Mucosa of stomach (tissue), 1 donor: ENCODE measurements around the gene ELMO1.

Experiments used
- H3K27me3 ChIP-seq: one replicate; pipeline ENCODE4 v1.7.0; 2013; ENCODE audit warnings: mild to moderate bottlenecking, low read length; ENCODE audit not compliant: control insufficient read depth, insufficient read depth
- H3K36me3 ChIP-seq: one replicate; pipeline ENCODE4 v1.7.0; 2013; ENCODE audit warnings: low read length; ENCODE audit not compliant: control insufficient read depth, insufficient read depth
- H3K4me1 ChIP-seq: one replicate; pipeline ENCODE4 v1.7.0; 2013; ENCODE audit warnings: mild to moderate bottlenecking, low read length; ENCODE audit not compliant: control insufficient read depth, insufficient read depth
- H3K4me3 ChIP-seq: one replicate; pipeline ENCODE4 v1.7.0; 2013; ENCODE audit warnings: low read length
- H3K9ac ChIP-seq: one replicate; pipeline ENCODE4 v1.7.0; 2013; ENCODE audit warnings: mild to moderate bottlenecking, low read length, moderate library complexity
- H3K9me3 ChIP-seq: one replicate; pipeline ENCODE4 v1.7.0; 2013; ENCODE audit warnings: mild to moderate bottlenecking, low read length, moderate library complexity; ENCODE audit not compliant: control insufficient read depth
- donor health status: Pancreatic carcinoma.

The ELMO1 gene

GRCh38 chr7:36865019-36865418, 583.6 kb downstream of the ELMO1 start:
- Histone ChIP-seq H3K4me1 (no peaks in the 10 kb centered on the region), H3K27me3 (no peaks in the 10 kb centered on the region), H3K36me3 (no peaks in the 10 kb centered on the region), H3K9me3 (no peaks in the 10 kb centered on the region), H3K4me3 (no peak overlapping the region), H3K9ac (no peak overlapping the region)

GRCh38 chr7:36863901-36864701, 584.6 kb downstream of the ELMO1 start:
- Histone ChIP-seq H3K36me3 (no peaks in the 10 kb centered on the region), H3K9ac (no peak overlapping the region), H3K9me3 (no peaks in the 10 kb centered on the region), H3K4me3 (no peak overlapping the region), H3K4me1 (no peaks in the 10 kb centered on the region), H3K27me3 (no peaks in the 10 kb centered on the region)

DNA sequence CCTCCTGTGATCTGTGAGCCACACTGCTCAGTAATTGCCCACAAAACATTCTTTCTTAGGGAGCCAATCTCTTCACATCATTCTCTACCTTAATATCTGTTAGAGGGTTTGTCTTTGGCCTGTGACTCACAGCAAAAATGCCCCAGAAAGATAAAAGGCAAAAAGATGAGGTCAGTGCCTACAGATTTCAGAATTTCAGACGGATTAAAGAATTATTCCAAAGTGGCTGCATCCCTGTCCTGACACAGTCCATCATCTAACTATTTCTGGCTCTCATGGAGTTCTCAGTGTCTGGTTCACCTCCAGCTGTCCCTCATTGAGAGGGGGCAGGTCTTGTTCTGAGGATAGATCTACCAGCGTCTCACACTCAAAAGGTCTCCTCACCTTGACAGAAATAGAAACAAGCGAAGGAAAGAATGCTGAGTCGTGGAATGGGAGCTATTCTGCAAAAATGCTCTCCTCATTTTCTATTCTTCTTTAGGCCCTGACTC, 585.8 kb downstream of the ELMO1 start:
- Histone ChIP-seq H3K36me3 (no peaks in the 10 kb centered on the region), H3K9ac (no peak overlapping the region), H3K27me3 (no peaks in the 10 kb centered on the region), H3K4me3 (no peak overlapping the region), H3K4me1 (no peaks in the 10 kb centered on the region), H3K9me3 (no peaks in the 10 kb centered on the region)

DNA sequence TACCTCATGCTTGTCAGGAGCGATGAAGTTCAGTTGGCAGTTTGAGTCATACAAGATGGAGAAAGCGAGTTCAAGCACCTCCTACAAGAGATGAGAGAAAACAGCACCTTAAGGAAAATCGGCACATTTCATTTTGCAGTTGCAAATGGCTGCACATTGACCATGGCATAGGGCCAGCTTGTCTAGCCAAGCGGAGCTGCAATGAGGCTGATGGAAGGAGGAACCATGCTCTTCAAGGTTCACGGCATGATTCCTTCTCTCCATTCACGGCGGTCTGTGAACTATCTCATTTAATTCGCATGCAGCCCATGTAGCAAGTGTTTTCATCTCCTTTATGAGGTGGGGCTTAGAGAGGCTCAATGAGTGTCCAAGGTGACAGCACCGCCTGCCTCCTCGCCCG, 587.0 kb downstream of the ELMO1 start:
- H3K36me3 ChIP-seq, result no peaks in the 10 kb centered on the region
- H3K27me3 ChIP-seq, result no peaks in the 10 kb centered on the region
- H3K4me3 ChIP-seq, result no peak overlapping the region
- no peaks in the 10 kb centered on the region for H3K9me3 ChIP-seq
- H3K9ac ChIP-seq, result no peak overlapping the region
- no peaks in the 10 kb centered on the region for H3K4me1 ChIP-seq

- no peaks in the 10 kb centered on the region for H3K36me3 ChIP-seq
Observed at GRCh38 chr7:36860681-36861080, 588.0 kb downstream of the ELMO1 start.

DNA sequence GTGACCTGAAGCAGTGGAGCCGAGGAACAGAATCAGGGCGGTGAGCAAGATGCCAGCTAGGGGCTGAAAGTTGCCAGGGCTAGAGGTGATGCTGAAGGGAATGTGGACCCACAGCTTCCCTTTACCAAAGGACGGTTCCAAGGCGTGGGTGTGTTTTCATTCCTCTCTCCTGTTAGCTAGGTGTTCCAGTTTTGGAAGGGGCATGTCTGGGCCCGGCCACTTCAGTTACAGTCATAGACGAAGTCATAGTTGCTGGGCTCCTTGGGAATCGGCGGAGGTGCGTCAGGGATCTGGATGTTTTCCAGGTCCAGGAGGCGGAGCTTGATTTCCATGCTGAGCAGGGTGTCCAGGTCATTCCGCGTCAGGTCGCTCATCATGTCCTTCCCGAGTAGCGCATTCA, 593.3 kb downstream of the ELMO1 start:
- no peak overlapping the region for H3K9ac ChIP-seq
- H3K36me3 ChIP-seq, result no peaks in the 10 kb centered on the region
- H3K4me1 ChIP-seq, result no peaks in the 10 kb centered on the region
- no peaks in the 10 kb centered on the region for H3K9me3 ChIP-seq
- H3K4me3 ChIP-seq, result no peak overlapping the region
- H3K27me3 ChIP-seq, result no peaks in the 10 kb centered on the region

More at GRCh38 chr7:36860681-36861080, 588.0 kb downstream of the ELMO1 start:
- Histone ChIP-seq H3K9ac (no peak overlapping the region), H3K4me1 (no peaks in the 10 kb centered on the region), H3K27me3 (no peaks in the 10 kb centered on the region), H3K4me3 (no peak overlapping the region), H3K9me3 (no peaks in the 10 kb centered on the region)

GRCh38 chr7:36854652-36855051, 594.0 kb downstream of the ELMO1 start:
- no peaks in the 10 kb centered on the region for H3K4me1 ChIP-seq
- H3K4me3 ChIP-seq, result no peak overlapping the region
- H3K27me3 ChIP-seq, result no peaks in the 10 kb centered on the region
- no peaks in the 10 kb centered on the region for H3K9me3 ChIP-seq
- no peak overlapping the region for H3K9ac ChIP-seq
- no peaks in the 10 kb centered on the region for H3K36me3 ChIP-seq

DNA sequence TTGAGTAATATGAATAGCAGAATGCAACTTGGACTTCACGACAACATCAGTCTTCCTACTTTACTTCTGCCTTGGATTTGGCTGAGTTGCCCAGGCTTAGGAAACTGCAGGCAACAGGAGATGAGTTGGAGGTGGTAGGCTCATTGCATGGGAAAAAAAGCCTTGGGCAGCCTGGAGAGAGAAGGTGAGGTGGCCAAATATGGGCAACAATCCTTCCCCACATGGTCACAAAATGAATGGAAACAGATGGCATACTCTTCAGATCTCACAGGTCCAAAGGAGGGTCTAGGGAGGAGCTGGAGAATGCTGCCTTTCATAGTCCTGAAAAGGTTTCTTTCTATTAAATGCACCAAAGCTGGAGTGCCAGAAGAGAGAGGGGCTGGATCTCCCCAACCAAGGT, 595.7 kb downstream of the ELMO1 start:
- no peak overlapping the region for H3K4me3 ChIP-seq
- H3K36me3 ChIP-seq, result no peaks in the 10 kb centered on the region
- no peaks in the 10 kb centered on the region for H3K27me3 ChIP-seq

GRCh38 chr7:36852017-36852416, 596.6 kb downstream of the ELMO1 start:
- Histone ChIP-seq H3K9ac (no peak overlapping the region), H3K4me1 (no peaks in the 10 kb centered on the region), H3K36me3 (no peaks in the 10 kb centered on the region), H3K9me3 (no peaks in the 10 kb centered on the region), H3K4me3 (no peak overlapping the region), H3K27me3 (no peaks in the 10 kb centered on the region)

More for the DNA sequence above, 595.7 kb downstream of the ELMO1 start:
- Histone ChIP-seq H3K9me3 (no peaks in the 10 kb centered on the region), H3K9ac (no peak overlapping the region), H3K4me1 (no peaks in the 10 kb centered on the region)

DNA sequence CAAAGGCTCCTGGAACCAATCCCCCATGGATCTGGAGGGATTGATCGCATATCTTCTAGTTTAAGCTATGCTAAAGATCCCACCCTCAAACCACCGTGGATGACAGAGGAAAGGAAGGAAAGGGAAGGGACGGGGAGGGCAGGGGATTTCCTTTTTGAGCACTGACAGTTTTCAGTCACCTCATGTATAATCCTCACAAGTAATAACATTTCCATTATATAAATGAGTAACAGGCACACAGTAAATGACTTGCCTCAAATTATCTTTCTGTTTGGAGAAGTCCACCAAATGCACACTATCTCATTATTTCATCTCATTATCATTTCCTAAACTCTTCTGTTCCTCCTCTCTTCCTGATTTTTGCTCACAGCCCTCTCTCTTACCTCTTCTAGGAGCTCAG, 597.3 kb downstream of the ELMO1 start:
- no peak overlapping the region for H3K4me3 ChIP-seq
- H3K9ac ChIP-seq, result no peak overlapping the region
- H3K27me3 ChIP-seq, result no peaks in the 10 kb centered on the region
- H3K4me1 ChIP-seq, result no peaks in the 10 kb centered on the region
- H3K36me3 ChIP-seq, result no peaks in the 10 kb centered on the region
- H3K9me3 ChIP-seq, result no peaks in the 10 kb centered on the region

GRCh38 chr7:36847946-36848345, 600.7 kb downstream of the ELMO1 start:
- H3K4me1 ChIP-seq, result no peaks in the 10 kb centered on the region
- H3K27me3 ChIP-seq, result no peaks in the 10 kb centered on the region
- H3K4me3 ChIP-seq, result no peak overlapping the region
- no peaks in the 10 kb centered on the region for H3K9me3 ChIP-seq
- no peak overlapping the region for H3K9ac ChIP-seq
- no peaks in the 10 kb centered on the region for H3K36me3 ChIP-seq

- no peaks in the 10 kb centered on the region for H3K27me3 ChIP-seq
- no peaks in the 10 kb centered on the region for H3K9me3 ChIP-seq
- no peak overlapping the region for H3K9ac ChIP-seq
- H3K4me3 ChIP-seq, result no peak overlapping the region
- H3K36me3 ChIP-seq, result no peaks in the 10 kb centered on the region
- no peaks in the 10 kb centered on the region for H3K4me1 ChIP-seq
Observed at GRCh38 chr7:36844374-36844773, 604.3 kb downstream of the ELMO1 start.
